Peyer's patch (tissue), 4 donors: ENCODE data around the gene ASPSCR1.

Experiments used
- POLR2A ChIP-seq, 2 donors: fragments of 450-650 bp; IDR thresholded peaks; one replicate each; pipeline ENCODE4 v1.5.1; 2017; ENCODE audit warnings: antibody characterized with exemption in 2 of 2, mild to moderate bottlenecking in 2 of 2, moderate library complexity in 2 of 2
- TF ChIP-seq, protein P1 (sequence below), 6 experiments: fragments of 450-650 bp in 4 of 6; fragments of 200-600 bp in 2 of 6; sonication (generic) in 1 of 6; IDR thresholded peaks; one replicate each; pipeline ENCODE4 v1.5.1; 2017 to 2019; ENCODE audit warnings: antibody characterized with exemption in 6 of 6, mild to moderate bottlenecking in 3 of 6, moderate library complexity in 1 of 6

- TF ChIP-seq, protein P1, sequence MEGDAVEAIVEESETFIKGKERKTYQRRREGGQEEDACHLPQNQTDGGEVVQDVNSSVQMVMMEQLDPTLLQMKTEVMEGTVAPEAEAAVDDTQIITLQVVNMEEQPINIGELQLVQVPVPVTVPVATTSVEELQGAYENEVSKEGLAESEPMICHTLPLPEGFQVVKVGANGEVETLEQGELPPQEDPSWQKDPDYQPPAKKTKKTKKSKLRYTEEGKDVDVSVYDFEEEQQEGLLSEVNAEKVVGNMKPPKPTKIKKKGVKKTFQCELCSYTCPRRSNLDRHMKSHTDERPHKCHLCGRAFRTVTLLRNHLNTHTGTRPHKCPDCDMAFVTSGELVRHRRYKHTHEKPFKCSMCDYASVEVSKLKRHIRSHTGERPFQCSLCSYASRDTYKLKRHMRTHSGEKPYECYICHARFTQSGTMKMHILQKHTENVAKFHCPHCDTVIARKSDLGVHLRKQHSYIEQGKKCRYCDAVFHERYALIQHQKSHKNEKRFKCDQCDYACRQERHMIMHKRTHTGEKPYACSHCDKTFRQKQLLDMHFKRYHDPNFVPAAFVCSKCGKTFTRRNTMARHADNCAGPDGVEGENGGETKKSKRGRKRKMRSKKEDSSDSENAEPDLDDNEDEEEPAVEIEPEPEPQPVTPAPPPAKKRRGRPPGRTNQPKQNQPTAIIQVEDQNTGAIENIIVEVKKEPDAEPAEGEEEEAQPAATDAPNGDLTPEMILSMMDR (IDR thresholded peaks at IDR 0.05): no peak
- TF ChIP-seq POLR2A (IDR thresholded peaks at IDR 0.05): no peak
Measured at GRCh38 chr17:82015311-82015971, 38.0 kb downstream of the ASPSCR1 start.
